Stimulated activated naive B cell treated with anti-CD40 and anti-IgM and Interleukin-4, amounts not matched to agents 10 μg/mL and 1 μg/mL and 100 μg/mL, for 72 hours (primary cell): ENCODE results near the gene GPX3.

Source experiments
- ATAC-seq, 2 donors: fragments of 150-1000 bp; cut with Tn5 transposase; replicated peaks; 2 replicates each; pipeline ENCODE4 v1.10.0; 2021; ENCODE audit warnings: moderate library complexity in 1 of 2
- DNase-seq: peaks from one replicate; pipeline ENCODE4 v3.0.0; 2021
- H3K27ac Mint-ChIP-seq: one replicate; pipeline ENCODE4 v1.8.0; 2022; ENCODE audit warnings: mild to moderate bottlenecking, mixed read lengths
- H3K27me3 Mint-ChIP-seq, 2 donors: one replicate each; pipeline ENCODE4 v1.8.0; 2022; ENCODE audit warnings: mixed read lengths in 2 of 2
- H3K36me3 Mint-ChIP-seq, 2 donors: one replicate each; pipeline ENCODE4 v1.8.0; 2022; ENCODE audit warnings: mixed read lengths in 2 of 2, mild to moderate bottlenecking in 1 of 2
- H3K4me1 Mint-ChIP-seq, 2 donors: one replicate each; pipeline ENCODE4 v1.8.0; 2022; ENCODE audit warnings: mixed read lengths in 2 of 2, mild to moderate bottlenecking in 1 of 2
- H3K4me3 Mint-ChIP-seq, 2 donors: one replicate each; pipeline ENCODE4 v1.8.0; 2022; ENCODE audit warnings: mild to moderate bottlenecking in 2 of 2, mixed read lengths in 2 of 2, moderate library complexity in 1 of 2
- H3K9me3 Mint-ChIP-seq, 2 donors: one replicate each; pipeline ENCODE4 v1.8.0; 2022; ENCODE audit warnings: mixed read lengths in 2 of 2, mild to moderate bottlenecking in 1 of 2

The GPX3 gene

DNA sequence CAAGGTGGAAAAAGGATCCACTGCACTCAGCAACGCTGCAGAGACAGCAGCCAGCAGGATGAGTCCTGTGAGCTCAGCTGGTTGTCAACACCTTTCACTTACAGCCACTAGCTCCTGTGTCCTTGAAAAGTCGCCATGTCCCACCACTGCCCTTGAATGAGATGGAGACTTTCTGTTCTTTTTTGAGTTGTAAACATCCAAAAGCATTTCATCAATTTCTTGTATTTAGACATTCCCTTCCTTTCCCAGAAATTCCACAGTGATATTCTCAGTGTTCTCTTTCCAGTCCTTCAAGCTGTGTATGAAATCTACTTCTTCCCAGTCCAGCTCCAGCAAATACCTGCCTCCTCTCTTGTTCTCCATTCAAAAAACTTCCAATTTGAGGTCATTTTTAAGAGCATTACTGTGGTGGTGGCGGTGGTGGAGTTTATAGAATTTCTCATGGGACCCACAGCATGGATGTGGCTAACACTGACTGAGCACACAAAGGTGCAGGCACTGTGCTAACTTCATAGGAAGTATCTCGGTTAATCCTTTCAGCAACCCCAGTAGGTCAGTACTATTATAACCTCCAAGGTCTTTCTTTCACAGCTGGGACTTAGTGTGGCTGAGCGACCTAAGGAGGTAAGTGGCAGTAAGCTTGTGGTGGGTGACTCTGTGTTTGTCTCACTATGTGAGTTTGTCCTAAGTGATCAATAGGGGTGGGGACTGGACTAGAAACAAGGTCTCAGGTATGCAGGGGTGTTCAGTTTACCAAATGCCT, 15.0 kb upstream of the GPX3 start:
- Mint-ChIP-seq H3K9me3 (no peaks in the 10 kb centered on the region), H3K4me1 (no peaks in the 10 kb centered on the region), H3K4me3 (no peak overlapping the region), H3K36me3 (peaks cover 0 to 3% of the 10 kb centered on the region in 2 donors), H3K27ac (no peak overlapping the region), H3K27me3 (peaks cover 4 to 12% of the 10 kb centered on the region in 2 donors)
- no peak for ATAC-seq
- DNase-seq: no peak

DNA sequence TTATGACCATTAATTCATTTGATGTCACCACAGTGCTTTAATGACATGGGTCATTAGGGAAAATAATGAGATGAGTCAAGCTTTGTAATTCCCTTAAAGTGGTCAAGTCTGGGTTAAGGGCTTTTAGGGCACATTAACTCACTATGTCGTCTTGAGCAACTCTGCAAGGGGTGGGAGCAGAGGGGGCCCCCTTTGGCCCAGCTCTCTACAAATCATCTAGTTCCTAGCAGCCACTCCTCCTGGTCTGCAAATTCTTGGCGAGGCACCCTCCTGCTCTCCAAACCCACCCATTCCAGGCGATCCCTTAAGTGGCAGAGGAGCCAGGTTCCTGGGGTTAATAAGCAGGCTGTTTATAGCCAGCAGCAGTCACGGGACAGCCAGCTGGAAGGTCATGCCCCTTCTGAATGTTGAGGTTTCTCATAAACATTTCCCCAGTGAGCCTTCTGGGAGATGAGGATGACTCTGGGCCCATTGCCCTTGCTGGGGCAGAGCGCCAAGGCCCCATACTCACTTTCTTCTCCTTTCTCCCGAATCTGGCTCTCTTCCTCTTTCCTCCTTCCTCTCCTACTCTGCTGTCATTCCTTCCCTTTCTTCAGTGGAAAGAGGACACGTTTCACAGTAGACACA, 14.3 kb upstream of the GPX3 start:
- no peak overlapping the region for H3K27ac Mint-ChIP-seq
- H3K27me3 Mint-ChIP-seq: peaks cover 4 to 12% of the 10 kb centered on the region in 2 donors
- no peak for DNase-seq
- no peak overlapping the region for H3K4me3 Mint-ChIP-seq
- no peaks in the 10 kb centered on the region for H3K4me1 Mint-ChIP-seq
- H3K9me3 Mint-ChIP-seq: no peaks in the 10 kb centered on the region
- peaks cover 0 to 3% of the 10 kb centered on the region in 2 donors for H3K36me3 Mint-ChIP-seq
- ATAC-seq: no peak

DNA sequence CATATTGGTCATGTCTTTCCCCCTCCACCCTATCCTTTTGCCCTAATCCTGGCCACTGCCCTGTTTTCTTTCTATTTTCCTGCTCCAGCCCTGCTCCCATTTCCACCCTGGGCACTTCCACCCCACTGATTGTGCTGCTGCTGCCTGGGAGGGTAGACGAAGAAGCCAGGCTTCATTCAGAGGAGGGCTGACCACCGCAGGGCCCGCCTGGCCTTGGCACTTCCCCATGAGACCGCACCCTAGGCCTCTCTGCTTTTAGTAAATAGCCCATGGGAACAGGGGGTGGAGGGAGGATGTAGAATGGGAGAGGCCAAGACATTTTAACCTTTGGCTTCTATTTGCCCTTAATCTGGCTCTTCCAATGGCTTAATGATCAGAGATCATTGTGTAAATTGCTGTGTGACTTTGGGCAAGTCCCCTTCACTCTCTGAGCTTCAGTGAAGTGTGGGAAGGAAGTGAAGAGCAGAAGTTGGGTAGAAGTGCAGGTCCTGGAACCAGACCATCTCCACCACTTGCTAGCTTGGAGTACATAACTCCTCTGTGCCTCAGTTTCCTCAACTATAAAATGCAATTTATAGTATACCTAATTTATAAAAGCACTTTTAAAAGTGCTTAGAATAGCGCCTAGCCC, 13.6 kb upstream of the GPX3 start:
- Mint-ChIP-seq H3K4me3 (no peak overlapping the region), H3K27me3 (peaks cover 9 to 15% of the 10 kb centered on the region in 2 donors), H3K36me3 (peaks cover 3 to 4% of the 10 kb centered on the region in 2 donors), H3K27ac (no peak overlapping the region), H3K9me3 (no peaks in the 10 kb centered on the region), H3K4me1 (no peaks in the 10 kb centered on the region)
- DNase-seq (no peak), ATAC-seq (no peak)

DNA sequence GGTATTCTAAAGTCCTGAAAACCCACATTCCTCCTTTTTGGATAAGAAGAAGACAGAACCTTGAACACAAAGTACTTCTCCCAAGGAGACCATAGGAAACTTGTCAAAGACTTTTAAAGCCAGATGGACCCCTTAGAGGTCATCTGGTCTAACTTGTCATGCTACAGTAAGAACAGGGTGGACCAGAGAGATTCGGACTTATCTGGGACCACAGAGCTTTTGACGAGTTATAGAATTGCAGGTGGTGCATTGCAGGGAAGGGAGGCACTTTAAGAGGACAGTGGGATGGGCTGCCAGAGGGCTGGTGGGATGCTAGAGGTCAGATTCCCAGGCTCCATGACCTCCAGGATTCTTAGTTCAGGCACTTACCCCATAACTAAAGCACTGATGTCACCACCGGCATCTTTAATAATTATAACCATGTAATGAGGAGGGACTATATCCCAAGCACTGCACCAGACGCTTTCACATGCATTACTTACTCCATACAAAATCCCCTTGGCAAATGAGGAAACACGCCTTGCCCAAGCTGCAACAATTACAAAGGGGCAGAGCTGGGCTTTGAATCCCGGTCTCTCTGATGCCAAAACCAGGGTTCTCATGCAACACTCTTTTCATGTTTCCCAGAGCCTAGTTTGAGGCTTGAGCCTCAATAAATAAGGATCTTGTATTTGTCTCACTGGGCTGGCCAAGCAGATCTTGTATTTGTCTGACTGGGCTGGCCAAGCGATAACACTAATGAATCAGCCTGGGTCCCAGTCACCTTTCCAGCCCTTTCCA, 12.8 kb upstream of the GPX3 start:
- ATAC-seq (no peak), DNase-seq (no peak)
- Mint-ChIP-seq H3K36me3 (peaks cover 3 to 5% of the 10 kb centered on the region in 2 donors), H3K9me3 (no peaks in the 10 kb centered on the region), H3K27me3 (peaks cover 10 to 16% of the 10 kb centered on the region in 2 donors), H3K4me1 (no peaks in the 10 kb centered on the region), H3K4me3 (no peak overlapping the region), H3K27ac (no peak overlapping the region)

DNA sequence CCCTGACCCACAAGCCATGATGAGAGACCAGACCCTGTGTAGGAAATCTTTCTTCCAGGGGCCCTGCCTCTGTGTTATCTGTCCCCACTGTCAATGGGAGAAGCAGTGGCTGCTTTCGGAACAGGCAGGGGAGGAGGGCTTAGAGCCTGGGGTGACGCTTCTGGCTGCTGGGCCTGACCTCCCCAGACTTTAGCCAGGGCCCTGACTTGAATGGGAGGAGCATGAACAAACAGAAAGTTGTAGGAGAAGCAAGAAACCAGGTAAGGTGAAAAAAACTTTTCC, 12.2 kb upstream of the GPX3 start:
- no peak overlapping the region for H3K27ac Mint-ChIP-seq
- peaks cover 3 to 5% of the 10 kb centered on the region in 2 donors for H3K36me3 Mint-ChIP-seq
- no peaks in the 10 kb centered on the region for H3K9me3 Mint-ChIP-seq
- peaks cover 10 to 16% of the 10 kb centered on the region in 2 donors for H3K27me3 Mint-ChIP-seq
- no peak overlapping the region for H3K4me3 Mint-ChIP-seq
- H3K4me1 Mint-ChIP-seq: no peaks in the 10 kb centered on the region
- ATAC-seq (no peak), DNase-seq (no peak)

DNA sequence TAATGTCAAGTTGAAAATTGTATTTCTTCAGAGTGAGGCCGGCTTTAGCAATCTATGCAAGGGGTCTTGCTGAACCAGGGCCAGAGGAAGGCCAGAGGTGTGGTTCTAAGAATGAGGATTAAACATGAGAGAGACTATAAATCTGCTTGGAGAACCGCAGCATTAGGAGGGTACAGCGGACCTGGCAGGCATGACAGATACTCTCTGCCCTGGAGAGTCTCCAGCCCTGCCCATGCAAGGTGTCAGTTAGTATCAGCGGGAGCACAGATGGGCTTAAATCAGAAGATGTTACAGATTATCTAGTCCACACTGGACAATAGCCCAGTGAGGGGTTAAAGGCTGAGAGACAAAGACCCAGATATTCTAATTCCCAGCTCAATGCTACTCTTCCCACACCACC, 11.5 kb upstream of the GPX3 start:
- H3K36me3 Mint-ChIP-seq: peaks cover 0 to 5% of the 10 kb centered on the region in 2 donors
- peaks cover 6 to 16% of the 10 kb centered on the region in 2 donors for H3K27me3 Mint-ChIP-seq
- no peaks in the 10 kb centered on the region for H3K4me1 Mint-ChIP-seq
- DNase-seq (no peak), ATAC-seq (no peak)
- H3K9me3 Mint-ChIP-seq: no peaks in the 10 kb centered on the region
- H3K4me3 Mint-ChIP-seq: no peak overlapping the region
- H3K27ac Mint-ChIP-seq: no peak overlapping the region

DNA sequence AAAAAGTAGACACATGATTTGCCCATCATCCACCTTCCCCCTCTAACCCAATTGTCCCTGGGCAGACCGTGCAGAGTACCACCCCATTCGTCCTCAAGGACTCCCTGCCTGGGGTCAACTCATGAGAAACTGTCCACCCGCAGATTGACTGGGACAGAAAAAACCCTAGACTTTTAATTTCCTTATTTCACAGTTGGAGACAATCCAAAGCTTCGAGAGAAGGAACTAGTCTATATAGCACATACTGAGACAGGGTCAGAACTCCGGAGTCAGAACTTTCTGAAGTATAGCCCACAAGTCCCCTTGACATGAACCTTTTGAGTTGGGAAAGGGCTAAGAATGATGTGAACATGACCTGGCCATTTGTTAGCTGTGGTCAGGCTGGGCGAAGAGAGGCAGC, 7.5 kb upstream of the GPX3 start:
- H3K27me3 Mint-ChIP-seq: peaks cover 6 to 12% of the 10 kb centered on the region in 2 donors
- H3K27ac Mint-ChIP-seq: no peak overlapping the region
- no peak for DNase-seq
- H3K36me3 Mint-ChIP-seq: peaks cover 0 to 5% of the 10 kb centered on the region in 2 donors
- H3K4me1 Mint-ChIP-seq: no peaks in the 10 kb centered on the region
- no peak for ATAC-seq
- no peak overlapping the region for H3K4me3 Mint-ChIP-seq
- no peaks in the 10 kb centered on the region for H3K9me3 Mint-ChIP-seq

DNA sequence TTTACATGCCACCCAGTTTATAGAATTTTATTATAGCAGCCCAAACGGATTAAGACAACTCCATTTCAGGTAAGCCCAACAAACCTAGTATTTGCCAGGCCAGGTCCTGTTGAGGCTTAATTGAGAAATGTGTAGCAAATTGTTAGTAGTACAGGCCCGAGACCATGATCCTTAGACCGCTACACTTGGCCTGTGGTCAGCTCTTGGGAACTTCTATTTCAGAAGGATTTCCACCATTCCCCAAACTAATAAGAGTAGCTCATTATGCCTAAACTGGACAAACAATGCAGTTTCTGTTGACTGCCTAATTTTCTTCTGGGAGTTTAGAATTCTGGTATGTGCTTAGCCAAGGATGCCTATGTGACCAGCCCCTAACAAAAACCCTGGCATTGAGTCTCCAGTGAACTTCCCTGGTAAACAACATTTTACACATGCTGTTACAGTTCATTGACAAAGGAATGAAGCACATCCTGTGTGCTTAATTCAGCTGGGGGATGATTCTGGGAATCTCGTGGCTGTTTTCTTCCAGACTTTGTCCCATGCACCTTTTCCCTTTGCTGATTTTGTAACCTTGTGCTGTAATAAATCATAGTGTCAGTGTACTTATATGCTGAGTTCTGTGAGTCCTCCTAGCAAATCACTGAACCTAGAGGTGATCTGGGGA, 5.6 kb upstream of the GPX3 start:
- Mint-ChIP-seq H3K9me3 (no peaks in the 10 kb centered on the region), H3K36me3 (peaks cover 0 to 5% of the 10 kb centered on the region in 2 donors), H3K4me1 (no peaks in the 10 kb centered on the region), H3K27ac (no peak overlapping the region), H3K4me3 (no peak overlapping the region), H3K27me3 (peaks cover 5 to 6% of the 10 kb centered on the region in 2 donors)
- ATAC-seq (no peak), DNase-seq (no peak)

DNA sequence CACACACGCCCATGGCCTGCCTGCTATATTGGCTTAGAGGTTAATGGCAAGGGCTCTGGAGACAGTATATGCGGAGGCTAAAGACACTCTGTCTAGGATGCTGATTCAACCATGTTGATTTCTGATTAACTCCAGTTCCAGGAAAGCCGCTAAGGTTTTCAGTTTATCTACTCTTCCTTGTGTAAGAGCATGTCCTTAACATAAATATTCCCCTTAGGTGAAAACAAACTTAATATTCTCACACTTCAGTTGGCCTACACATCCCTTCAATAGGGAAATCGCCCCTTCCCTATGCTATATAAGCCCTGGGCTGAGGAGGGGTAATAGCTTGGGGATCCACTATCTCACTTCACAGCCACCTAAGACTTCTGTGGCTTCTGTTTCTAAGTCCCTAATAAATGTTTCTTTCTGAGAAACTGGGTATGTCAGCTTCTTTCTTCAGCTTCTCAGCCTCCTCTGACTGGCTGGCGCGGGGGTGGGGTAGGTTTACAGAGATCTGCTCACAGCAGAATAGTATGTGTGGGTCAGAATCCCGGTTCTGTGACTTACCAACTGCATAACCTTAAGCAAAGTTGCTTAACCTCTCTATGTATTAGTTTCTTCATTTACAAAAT, 4.3 kb upstream of the GPX3 start:
- Mint-ChIP-seq H3K4me1 (peaks cover 8 to 13% of the 10 kb centered on the region in 2 donors), H3K9me3 (no peaks in the 10 kb centered on the region), H3K27me3 (peaks cover 5 to 6% of the 10 kb centered on the region in 2 donors), H3K36me3 (peaks cover 0 to 8% of the 10 kb centered on the region in 2 donors), H3K27ac (peak overlapping the region; percentile 7), H3K4me3 (no peak overlapping the region)
- DNase-seq (no peak), ATAC-seq (no peak)

DNA sequence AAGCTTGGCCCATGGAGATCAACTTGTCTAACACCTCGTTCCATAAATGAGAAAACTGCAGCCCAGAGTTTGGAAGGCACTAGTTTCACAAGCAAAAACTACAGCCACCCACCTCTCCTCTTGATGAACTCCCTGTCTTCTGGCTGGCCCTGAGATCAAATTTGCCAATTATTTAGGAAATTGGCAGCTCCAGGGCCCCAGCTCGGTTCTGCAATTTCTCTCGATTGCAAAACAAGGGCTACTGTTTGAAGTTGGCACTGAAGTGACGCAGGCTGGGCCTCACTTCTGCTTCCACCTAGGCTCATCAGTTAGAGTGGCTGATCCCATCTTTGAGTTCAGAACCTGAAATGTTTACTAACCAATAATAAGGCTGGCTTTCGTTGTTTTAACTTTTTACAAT, 3.7 kb upstream of the GPX3 start:
- Mint-ChIP-seq H3K9me3 (no peaks in the 10 kb centered on the region), H3K4me3 (no peak overlapping the region), H3K27me3 (peaks cover 2 to 3% of the 10 kb centered on the region in 2 donors), H3K27ac (no peak overlapping the region), H3K4me1 (peaks cover 11 to 19% of the 10 kb centered on the region in 2 donors), H3K36me3 (peaks cover 0 to 8% of the 10 kb centered on the region in 2 donors)
- ATAC-seq (no peak), DNase-seq (no peak)

DNA sequence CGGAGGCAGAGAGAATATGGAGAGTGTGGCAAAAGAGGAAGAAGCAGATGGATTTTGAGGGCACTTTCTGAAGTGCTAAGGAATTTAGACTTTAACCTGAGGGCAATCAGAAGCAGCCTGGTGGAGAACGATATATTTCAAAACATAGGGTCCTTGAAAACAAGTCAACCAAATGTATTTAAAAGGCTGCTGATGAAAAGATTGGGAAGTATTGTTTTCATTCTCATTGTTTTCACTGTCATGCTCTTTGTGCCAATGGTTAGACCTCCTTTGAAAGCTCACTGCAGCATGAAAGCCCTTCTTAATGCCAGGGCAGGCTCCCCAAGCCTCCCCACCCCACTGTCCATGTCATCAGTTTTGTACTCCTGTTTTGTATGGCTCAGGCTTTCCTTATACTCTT, 2.5 kb upstream of the GPX3 start:
- Mint-ChIP-seq H3K9me3 (no peaks in the 10 kb centered on the region), H3K27me3 (no peaks in the 10 kb centered on the region), H3K36me3 (peaks cover 12 to 19% of the 10 kb centered on the region in 2 donors), H3K4me3 (no peak overlapping the region), H3K4me1 (peaks cover 22 to 31% of the 10 kb centered on the region in 2 donors), H3K27ac (no peak overlapping the region)
- ATAC-seq: no peak
- DNase-seq: no peak

DNA sequence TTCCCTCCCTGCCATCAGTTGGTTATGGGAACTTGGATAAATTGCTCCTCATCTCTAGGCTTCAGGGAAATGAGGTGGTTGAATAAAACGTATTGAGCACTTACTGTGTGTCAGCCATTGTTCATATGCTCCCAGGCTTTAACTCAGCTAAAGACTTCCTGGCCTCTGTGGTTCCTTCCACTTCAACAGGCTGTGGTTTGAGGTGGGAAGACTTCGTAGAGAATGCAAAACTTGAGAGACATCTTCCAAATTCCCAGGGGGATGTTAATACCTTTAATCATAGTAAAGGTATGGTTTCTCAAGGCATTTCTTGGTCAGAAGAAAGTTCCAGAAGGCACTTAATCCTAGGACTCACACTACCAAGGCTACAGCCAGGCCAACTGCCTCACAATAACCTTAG, 1.5 kb upstream of the GPX3 start:
- H3K36me3 Mint-ChIP-seq: peaks cover 16 to 23% of the 10 kb centered on the region in 2 donors
- no peaks in the 10 kb centered on the region for H3K9me3 Mint-ChIP-seq
- no peak overlapping the region for H3K4me3 Mint-ChIP-seq
- H3K27ac Mint-ChIP-seq: no peak overlapping the region
- DNase-seq (no peak), ATAC-seq (no peak)
- peaks cover 28 to 40% of the 10 kb centered on the region in 2 donors for H3K4me1 Mint-ChIP-seq
- no peaks in the 10 kb centered on the region for H3K27me3 Mint-ChIP-seq

DNA sequence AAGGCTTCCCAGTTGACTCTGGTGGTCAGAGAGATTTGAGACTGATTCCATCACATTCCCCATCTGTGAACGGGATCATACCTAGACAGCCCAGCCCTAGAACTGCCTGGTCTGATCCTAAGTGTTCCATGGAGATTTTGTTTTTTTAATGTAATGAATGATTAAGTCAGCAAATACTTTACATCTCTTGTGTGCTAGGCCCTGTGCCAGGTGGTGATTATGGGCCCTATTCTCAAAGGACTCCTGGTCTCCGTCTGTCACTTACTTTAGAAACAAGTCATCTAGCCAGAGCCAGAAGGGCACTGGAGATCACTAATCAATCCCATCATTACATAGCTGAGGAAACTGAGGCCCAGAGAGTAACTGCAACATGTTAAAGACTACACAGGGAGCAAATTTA, 1.1 kb upstream of the GPX3 start:
- ATAC-seq: no peak
- Mint-ChIP-seq H3K27ac (no peak overlapping the region), H3K4me3 (no peak overlapping the region)

More for the DNA sequence above, 1.1 kb upstream of the GPX3 start:
- Mint-ChIP-seq H3K27me3 (no peaks in the 10 kb centered on the region), H3K9me3 (no peaks in the 10 kb centered on the region), H3K4me1 (peaks cover 31 to 45% of the 10 kb centered on the region in 2 donors), H3K36me3 (peaks cover 19 to 28% of the 10 kb centered on the region in 2 donors)
- DNase-seq: no peak
